Stimulated activated CD4-positive, alpha-beta T cell treated with anti-CD3 and anti-CD28 coated beads, TNF-alpha, amount 100 ng/mL, for 1 hour (primary cell): ENCODE measurements around the gene CA4.
"Not testable (repeated sequence)": the region's sequence is repeated elsewhere in the genome, so short reads cannot be mapped to it uniquely, and the experiment has no call there.

Experiments used
- DNase-seq, 3 donors: peaks; one replicate each; pipeline ENCODE4 v3.0.0-alpha.2; 2020; ENCODE audit warnings: low read depth in 3 of 3, low spot score in 1 of 3

The CA4 gene

GRCh38 chr17:60149691-60150582 is at the start of gene CA4:
CA4 (plus strand) TSS chr17:60149973; CDS start chr17:60150035, 62 bp downstream.
- no peak for DNase-seq

DNA sequence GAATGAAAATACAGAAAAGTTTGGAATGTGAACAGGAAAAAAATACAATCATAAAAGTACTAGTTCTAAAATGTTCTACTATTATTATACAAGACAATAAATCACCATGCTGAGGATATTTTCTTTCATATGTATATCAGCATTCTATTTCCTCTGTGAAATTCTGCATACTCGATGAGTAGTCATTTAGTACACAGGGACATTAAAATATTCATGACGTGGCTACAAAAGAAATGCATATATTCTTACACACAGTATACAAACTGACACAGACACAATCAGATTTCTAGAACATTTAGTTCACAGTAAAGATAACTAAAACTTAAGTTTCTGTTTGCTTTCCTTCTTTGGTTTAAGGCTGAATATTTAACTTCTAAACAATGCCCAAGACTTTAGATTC is 49.2 kb upstream of the CA4 start:
- DNase-seq, result not testable (repeated sequence)

DNA sequence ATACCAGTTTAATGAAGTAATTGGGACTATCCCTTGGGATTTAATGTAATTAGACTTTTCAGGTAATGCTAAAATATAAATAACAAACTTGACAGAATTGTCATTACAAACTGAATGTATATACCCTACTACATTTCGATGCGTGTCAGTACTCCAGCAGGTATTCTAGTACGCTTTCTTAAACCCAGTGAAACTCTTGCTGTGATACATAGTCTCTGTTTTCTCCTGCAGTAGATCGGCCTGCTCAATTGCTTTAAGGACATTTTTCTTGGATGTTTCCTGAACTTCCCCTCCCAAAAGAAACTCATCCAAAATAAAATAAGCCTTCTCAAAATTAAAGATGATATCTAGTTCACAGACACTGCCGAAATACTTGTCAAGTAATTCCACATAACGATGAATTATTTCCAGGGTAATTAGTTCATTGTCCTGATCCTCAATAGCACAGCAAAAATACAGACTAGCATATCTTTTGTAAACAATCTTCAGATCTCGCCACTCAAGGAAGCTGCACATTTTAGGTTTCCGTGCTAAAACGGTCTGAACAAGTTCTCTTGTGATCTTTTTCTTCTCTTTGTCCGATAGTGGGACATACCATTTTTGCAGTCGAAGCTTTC is 47.6 kb upstream of the CA4 start:
- DNase-seq, result not testable (repeated sequence)

- DNase-seq, result no peak
These were observed 47.1 kb upstream of the CA4 start for GRCh38 chr17:60102632-60103096.

DNA sequence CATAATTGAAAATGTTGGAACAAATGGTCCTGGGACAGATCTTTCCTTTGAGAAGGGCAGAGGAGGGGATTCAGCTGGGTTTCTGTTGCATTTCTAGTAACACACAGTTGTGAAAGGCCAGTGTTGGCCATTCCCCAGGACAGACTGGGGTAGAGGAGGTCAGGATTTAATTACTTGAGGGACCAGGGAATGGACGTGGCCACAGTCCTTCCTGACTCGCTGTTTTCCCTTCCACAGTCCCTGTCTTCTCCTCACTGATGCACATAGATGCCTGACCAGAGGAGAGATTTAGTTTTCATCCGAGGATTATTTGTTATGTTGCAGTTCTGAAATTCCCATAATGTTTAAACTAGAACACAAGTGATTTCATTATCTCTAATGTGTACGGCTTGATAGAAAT is 45.8 kb upstream of the CA4 start:
- no peak for DNase-seq

GRCh38 chr17:60106340-60107059 is 43.3 kb upstream of the CA4 start:
- DNase-seq, result no peak

GRCh38 chr17:60107526-60108257 is 42.1 kb upstream of the CA4 start:
- no peak for DNase-seq

DNA sequence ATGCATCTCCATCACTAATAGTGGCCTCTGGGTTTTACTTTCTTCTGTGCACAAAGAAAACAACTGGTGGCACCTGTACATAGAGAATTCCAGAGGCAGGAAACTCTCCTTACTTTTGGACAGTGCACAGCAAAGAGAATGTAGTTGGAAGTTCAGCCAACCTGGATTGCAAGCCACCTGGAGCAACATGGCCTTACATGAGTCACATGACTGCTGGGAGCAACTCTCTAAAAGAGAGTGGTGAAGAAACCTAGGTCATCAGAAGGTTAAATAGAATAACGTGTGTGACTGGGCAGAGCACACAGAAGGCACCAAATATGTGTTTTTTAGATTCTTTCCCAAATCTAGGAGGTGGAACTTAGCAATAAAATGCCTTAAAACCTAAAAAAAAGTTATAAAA is 41.5 kb upstream of the CA4 start:
- DNase-seq, result not testable (repeated sequence)

GRCh38 chr17:60108712-60109111 is 41.1 kb upstream of the CA4 start:
- DNase-seq, result no peak

DNA sequence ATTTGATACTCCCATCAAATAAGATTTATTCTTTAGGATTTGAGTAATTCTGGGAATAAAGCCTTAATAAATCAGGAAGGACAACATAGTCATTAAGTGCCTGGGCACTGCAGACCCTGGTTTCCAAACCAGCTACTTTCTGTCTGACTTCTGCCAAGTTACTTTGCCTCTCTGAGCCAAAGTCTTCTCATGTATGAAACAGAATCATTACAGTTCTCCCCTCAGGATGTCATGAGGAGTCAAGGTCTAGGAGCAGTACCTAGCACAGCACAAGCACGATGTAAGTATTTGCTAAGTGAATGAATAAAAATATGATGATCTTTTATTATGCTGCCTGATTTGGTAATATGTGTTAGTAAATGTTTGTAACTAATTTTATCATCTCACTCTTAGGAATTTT is 40.6 kb upstream of the CA4 start:
- DNase-seq, result no peak

DNA sequence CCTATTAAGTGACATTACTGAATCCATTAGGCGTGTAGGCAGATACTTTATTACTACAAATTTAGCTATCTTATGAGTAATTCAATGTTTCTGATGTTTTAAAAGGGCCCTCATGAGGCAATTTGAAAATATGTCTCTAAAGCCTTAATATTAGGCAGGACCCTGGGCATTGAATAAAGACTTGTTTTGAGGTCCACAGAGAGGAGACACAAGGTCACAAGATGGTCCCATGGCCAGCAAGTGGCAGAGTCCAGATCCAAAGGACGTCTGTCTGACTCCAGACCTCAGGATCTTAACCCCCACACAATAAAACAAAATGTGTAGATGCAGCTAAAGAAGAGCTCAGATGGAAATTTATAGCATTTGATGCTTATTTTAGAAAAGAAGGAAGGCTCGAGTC is 39.2 kb upstream of the CA4 start:
- no peak for DNase-seq

DNA sequence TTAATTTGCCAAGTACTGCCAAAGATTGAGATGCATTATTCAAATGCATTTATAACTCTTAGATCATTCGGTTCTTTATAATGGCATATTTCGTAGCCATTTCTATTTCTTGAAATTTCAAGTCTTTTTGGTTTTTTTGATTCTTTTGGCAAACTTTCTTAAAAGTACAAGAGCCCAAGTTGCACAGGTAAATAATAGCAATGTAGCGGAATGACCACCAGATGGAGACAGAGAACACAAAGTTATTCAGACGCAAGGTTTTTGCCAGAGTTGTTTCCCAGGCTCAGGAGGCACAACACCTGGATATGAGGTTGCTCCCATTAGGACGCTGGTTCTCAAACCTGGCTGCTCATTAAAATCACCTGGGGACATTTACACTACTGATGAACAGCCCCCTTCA is 38.1 kb upstream of the CA4 start:
- not testable (repeated sequence) for DNase-seq

DNA sequence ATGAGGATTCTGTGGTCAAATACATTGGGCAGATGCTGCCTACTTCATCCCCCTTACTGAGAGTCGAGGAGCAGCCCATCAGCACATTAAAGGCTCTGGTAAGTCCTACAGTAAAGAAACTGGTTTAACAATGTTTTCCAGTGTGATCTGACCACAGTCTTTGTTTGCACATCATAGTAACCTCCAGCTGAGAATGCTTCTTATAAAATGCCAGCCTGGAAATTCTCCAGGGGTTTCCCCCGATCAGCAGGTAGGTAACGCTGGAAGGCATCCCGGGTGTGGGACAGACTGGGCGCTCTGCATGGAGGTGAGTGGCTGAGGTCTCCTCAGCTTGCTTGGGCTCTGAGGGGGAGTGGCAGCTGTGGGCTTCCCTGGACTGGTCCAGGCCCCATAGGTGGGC is 34.4 kb upstream of the CA4 start:
- DNase-seq, result not testable (repeated sequence)

DNA sequence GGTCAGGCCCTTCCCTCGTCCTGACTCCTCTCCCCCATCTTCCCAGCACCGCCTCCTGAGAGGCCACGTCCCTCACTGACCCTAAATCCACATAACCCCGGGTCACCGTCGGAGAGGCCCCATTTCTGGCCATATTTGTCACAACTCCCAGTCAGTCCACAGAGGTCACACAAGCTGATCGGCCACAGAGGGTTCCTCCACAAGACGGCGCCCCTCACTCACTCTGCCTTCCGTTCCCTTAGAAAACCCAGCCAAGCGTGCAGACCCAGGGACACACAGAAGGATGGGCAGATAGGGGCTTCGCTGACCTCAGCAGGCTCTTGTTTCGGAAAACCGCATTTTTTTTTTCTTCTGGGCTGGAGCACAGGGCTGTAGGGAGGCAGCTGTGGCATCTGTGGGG is 33.6 kb upstream of the CA4 start:
- not testable (repeated sequence) for DNase-seq

DNA sequence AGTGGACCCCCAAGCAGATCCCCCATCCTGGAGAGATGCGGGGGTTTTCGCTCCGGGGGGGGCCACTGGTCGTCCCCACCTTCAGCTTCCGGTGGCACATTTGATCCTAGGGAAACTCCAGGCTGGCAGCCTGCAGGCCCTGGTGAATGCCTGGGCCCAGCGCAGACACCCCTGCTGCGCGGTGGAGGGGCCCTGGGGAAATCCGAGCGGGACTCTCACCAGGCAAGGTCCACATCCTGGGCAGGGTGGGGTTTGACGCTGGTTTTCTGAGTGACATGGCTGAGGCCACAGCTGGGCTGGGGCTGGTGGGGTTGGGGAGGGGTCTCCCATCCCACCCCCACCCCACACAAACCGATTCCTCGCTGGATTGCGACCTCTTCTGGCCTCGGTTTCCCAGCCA is 30.6 kb upstream of the CA4 start:
- not testable (repeated sequence) for DNase-seq

GRCh38 chr17:60119807-60120748 is 29.7 kb upstream of the CA4 start:
- DNase-seq, result not testable (repeated sequence)

- DNase-seq, result no peak
These were observed 22.4 kb upstream of the CA4 start for GRCh38 chr17:60127068-60128064.

- DNase-seq, result no peak
These were observed 21.5 kb upstream of the CA4 start for GRCh38 chr17:60128171-60128859.
